ENCODE data around the gene RTF1.

Gene RTF1

DNA sequence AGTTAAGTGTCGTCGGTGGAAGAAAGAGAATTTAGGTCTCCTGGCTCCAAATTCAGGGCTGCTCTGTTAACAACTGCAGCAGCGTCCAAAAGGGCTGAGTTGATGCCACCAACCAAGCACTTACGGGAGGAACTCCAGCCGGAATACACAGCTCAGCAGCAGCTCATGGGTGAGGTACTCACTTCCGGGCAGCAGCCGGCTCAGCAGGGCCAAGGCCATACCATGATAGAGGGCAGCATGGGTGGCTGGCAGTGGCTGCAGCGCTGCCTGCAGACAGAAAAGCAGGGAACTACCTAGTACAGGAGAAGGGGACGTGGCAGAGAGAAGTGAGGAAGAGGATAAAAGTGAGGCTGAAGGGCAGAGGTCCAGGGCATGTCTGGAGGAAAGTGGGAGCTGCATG, 104.7 kb downstream of the RTF1 start:
- TF ChIP-seq, protein P1, sequence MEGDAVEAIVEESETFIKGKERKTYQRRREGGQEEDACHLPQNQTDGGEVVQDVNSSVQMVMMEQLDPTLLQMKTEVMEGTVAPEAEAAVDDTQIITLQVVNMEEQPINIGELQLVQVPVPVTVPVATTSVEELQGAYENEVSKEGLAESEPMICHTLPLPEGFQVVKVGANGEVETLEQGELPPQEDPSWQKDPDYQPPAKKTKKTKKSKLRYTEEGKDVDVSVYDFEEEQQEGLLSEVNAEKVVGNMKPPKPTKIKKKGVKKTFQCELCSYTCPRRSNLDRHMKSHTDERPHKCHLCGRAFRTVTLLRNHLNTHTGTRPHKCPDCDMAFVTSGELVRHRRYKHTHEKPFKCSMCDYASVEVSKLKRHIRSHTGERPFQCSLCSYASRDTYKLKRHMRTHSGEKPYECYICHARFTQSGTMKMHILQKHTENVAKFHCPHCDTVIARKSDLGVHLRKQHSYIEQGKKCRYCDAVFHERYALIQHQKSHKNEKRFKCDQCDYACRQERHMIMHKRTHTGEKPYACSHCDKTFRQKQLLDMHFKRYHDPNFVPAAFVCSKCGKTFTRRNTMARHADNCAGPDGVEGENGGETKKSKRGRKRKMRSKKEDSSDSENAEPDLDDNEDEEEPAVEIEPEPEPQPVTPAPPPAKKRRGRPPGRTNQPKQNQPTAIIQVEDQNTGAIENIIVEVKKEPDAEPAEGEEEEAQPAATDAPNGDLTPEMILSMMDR (IDR thresholded peaks at IDR 0.05; ENCODE audit: low read depth, low read length, missing control alignments): no peak
- H3K4me3 ChIP-seq (ENCODE audit: low read depth, low read length): no peak overlapping the region
- no peak for DNase-seq (ENCODE audit: low read depth)

DNA sequence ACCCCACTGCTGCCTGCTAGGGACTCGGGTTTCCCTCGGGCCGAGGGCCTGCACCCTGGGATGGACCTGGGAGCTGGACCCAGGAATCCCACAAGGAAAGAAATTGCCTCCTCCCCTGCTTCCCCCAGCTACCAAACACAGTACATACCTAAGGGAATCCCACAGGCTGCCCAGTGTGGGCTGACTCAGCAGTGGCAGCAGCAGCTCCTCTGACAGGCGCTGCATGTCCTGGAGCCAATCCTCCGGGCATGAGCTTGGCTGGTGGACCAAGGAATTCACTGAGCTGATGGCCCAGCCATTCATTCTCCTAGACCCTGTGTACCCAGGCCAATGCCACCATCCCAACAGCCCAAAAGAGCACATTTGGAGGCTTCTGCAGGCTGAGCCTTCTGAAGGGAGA, 106.2 kb downstream of the RTF1 start:
- no peak for DNase-seq (ENCODE audit: low read depth)
- TF ChIP-seq, protein P1 (IDR thresholded peaks at IDR 0.05; ENCODE audit: low read depth, low read length, missing control alignments): no peak
- no peak overlapping the region for H3K4me3 ChIP-seq (ENCODE audit: low read depth, low read length)

DNA sequence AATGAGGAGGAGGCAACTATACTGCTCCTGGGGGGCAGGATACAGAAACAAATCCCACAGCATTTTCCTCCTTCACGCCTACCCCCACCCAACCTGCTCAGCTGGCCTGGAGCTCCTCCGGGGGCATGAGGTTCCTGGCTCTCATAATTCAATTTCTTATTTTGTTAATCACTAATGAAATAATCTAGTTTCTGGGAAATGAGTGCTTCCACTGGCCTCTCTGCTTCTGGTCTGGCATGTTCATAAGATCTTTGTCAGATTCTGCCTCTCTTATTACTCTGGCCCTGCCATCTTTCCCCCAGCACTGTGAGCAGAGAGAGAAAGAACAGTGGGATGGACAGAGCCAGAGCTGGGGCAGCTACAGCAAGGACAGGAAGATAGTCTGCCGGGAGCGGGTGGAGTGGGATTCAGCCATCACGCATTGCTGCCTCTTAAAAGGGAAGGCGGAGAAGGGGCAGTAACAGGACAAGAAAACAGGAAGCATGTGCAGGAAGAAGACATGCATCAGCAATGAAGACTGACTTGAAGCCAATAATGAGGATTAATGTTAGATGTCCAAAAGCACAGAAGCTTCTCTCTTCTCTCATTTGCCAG, 113.6 kb downstream of the RTF1 start:
- H3K4me3 ChIP-seq (ENCODE audit: low read depth, low read length): no peak overlapping the region
- TF ChIP-seq, protein P1 (IDR thresholded peaks at IDR 0.05; ENCODE audit: low read depth, low read length, missing control alignments): no peak
- DNase-seq (ENCODE audit: low read depth): no peak

Data from GM12864 (cell line).